OCI-LY1 (cell line): Measurements from ENCODE around the gene SPSB1.

ENCODE experiments used
- H2AFZ ChIP-seq: fragments of 200-600 bp; sonication (generic), shearing (Covaris generic); 2 replicates; pipeline ENCODE4 v1.6.0; 2014; ENCODE audit warnings: antibody characterized with exemption, mild to moderate bottlenecking, low read length
- H3F3A ChIP-seq: fragments of 200-600 bp; sonication (generic), shearing (Covaris generic); 2 replicates; pipeline ENCODE4 v1.6.0; 2014; ENCODE audit warnings: mild to moderate bottlenecking, antibody characterized with exemption, low read length, moderate library complexity; ENCODE audit not compliant: insufficient read depth
- H3K27ac ChIP-seq: fragments of 200-600 bp; sonication (generic); 2 replicates; pipeline ENCODE4 v1.5.1; 2014; ENCODE audit warnings: low read length, mixed run types, mild to moderate bottlenecking, low read depth; ENCODE audit not compliant: poor library complexity, severe bottlenecking
- H3K27me3 ChIP-seq: fragments of 200-600 bp; sonication (generic); 2 replicates; pipeline ENCODE4 v1.6.0; 2014; ENCODE audit warnings: antibody characterized with exemption, mild to moderate bottlenecking, low read length, moderate library complexity; ENCODE audit not compliant: insufficient read depth
- H3K36me3 ChIP-seq: fragments of 200-600 bp; sonication (generic); 2 replicates; pipeline ENCODE4 v1.6.1; 2014; ENCODE audit warnings: mild to moderate bottlenecking, antibody characterized with exemption, low read length, moderate library complexity, mixed read lengths; ENCODE audit not compliant: insufficient read depth
- H3K4me1 ChIP-seq: fragments of 200-600 bp; sonication (generic); 2 replicates; pipeline ENCODE4 v1.5.1; 2014; ENCODE audit warnings: mild to moderate bottlenecking, low read length, moderate library complexity; ENCODE audit not compliant: insufficient read depth, severe bottlenecking
- H3K4me2 ChIP-seq: fragments of 200-600 bp; sonication (generic), shearing (Covaris generic); 2 replicates; pipeline ENCODE4 v1.6.1; 2014; ENCODE audit warnings: low read length
- H3K4me3 ChIP-seq: fragments of 200-600 bp; sonication (generic); 2 replicates; pipeline ENCODE4 v1.5.1; 2014; ENCODE audit warnings: low read length, low read depth, mild to moderate bottlenecking, mixed read lengths; ENCODE audit not compliant: poor library complexity, severe bottlenecking
- H3K79me2 ChIP-seq: fragments of 200-600 bp; shearing (Covaris generic); 2 replicates; pipeline ENCODE4 v1.6.1; 2016; ENCODE audit warnings: mixed run types, low read length, mixed read lengths; ENCODE audit not compliant: insufficient read depth
- H3K9ac ChIP-seq: fragments of 200-600 bp; sonication (generic), shearing (Covaris generic); 2 replicates; pipeline ENCODE4 v1.6.1; 2014; ENCODE audit warnings: mild to moderate bottlenecking, low read length, mixed read lengths
- H3K9me2 ChIP-seq: fragments of 200-600 bp; sonication (generic), shearing (Covaris generic); 2 replicates; pipeline ENCODE4 v1.6.1; 2014; ENCODE audit warnings: low read depth, mild to moderate bottlenecking, low read length, mixed read lengths
- H3K9me3 ChIP-seq: fragments of 200-600 bp; shearing (Covaris generic); 2 replicates; pipeline ENCODE4 v1.6.1; 2014; ENCODE audit warnings: low read length, mixed read lengths
- H4K20me1 ChIP-seq: fragments of 200-600 bp; sonication (generic), shearing (Covaris generic); 2 replicates; pipeline ENCODE4 v1.6.0; 2016; ENCODE audit warnings: mild to moderate bottlenecking, low read length; ENCODE audit not compliant: insufficient read depth
- EZH2 ChIP-seq: fragments of 200-600 bp; sonication (generic), shearing (Covaris generic); IDR thresholded peaks from 2 replicates; pipeline ENCODE4 v1.8.0; 2017; ENCODE audit warnings: borderline replicate concordance, mixed run types, mild to moderate bottlenecking, antibody characterized with exemption, low read length, moderate library complexity, mixed read lengths
- TF ChIP-seq, protein P1 (sequence below): fragments of 200-600 bp; sonication (generic), shearing (Covaris generic); IDR thresholded peaks from 2 replicates; pipeline ENCODE4 v1.5.1; 2017; ENCODE audit warnings: mild to moderate bottlenecking, antibody characterized with exemption, low read length, moderate library complexity, mixed read lengths

Gene SPSB1

GRCh38 chr1:9289711-9290485 lies 2.8 kb upstream of the SPSB1 start:
- Histone ChIP-seq H3F3A (no peaks in the 10 kb centered on the region), H2AFZ (no peak overlapping the region), H3K4me1 (peaks cover 23% of the 10 kb centered on the region), H3K36me3 (no peaks in the 10 kb centered on the region), H3K4me3 (no peak overlapping the region), H3K27ac (peak overlapping the region; percentile 19), H3K79me2 (peaks cover 8% of the 10 kb centered on the region; the same call in 1 of the 2 replicates), H4K20me1 (no peaks in the 10 kb centered on the region), H3K4me2 (no peak overlapping the region), H3K9me3 (peaks cover 4% of the 10 kb centered on the region), H3K27me3 (peaks cover 9% of the 10 kb centered on the region; the same call in 1 of the 2 replicates), H3K9me2 (no peaks in the 10 kb centered on the region), H3K9ac (no peak overlapping the region)
- TF ChIP-seq, protein P1, sequence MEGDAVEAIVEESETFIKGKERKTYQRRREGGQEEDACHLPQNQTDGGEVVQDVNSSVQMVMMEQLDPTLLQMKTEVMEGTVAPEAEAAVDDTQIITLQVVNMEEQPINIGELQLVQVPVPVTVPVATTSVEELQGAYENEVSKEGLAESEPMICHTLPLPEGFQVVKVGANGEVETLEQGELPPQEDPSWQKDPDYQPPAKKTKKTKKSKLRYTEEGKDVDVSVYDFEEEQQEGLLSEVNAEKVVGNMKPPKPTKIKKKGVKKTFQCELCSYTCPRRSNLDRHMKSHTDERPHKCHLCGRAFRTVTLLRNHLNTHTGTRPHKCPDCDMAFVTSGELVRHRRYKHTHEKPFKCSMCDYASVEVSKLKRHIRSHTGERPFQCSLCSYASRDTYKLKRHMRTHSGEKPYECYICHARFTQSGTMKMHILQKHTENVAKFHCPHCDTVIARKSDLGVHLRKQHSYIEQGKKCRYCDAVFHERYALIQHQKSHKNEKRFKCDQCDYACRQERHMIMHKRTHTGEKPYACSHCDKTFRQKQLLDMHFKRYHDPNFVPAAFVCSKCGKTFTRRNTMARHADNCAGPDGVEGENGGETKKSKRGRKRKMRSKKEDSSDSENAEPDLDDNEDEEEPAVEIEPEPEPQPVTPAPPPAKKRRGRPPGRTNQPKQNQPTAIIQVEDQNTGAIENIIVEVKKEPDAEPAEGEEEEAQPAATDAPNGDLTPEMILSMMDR: no peak
- TF ChIP-seq EZH2: no peak

DNA sequence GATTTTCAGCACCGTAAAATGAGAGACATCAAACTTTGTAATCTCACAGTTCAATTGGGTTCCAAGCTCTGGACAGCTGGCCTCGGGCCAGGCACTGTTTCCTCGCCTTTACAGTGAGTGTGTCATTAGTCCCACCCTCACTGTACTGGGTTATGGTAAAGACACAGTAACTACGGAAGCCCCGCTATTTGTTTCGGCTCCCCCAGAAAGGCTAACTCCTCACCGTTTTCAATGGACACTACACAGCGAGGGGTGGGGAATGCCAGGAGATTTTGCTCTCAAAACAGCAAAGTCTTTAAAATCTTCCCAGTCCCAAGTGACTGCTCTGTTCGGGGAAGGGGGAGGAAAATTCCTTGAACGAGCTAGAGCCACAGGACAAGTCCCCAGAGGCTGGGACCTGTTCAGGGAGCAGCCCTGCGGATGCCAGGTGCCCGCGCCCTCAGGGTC lies 757 bp upstream of the SPSB1 start:
- Histone ChIP-seq H3F3A (no peaks in the 10 kb centered on the region), H3K9me3 (peaks cover 4% of the 10 kb centered on the region), H3K27me3 (peaks cover 5% of the 10 kb centered on the region; the same call in 1 of the 2 replicates), H3K9me2 (no peaks in the 10 kb centered on the region), H3K36me3 (peaks cover 8% of the 10 kb centered on the region; the same call in 1 of the 2 replicates), H3K4me3 (peak overlapping the region; percentile 75), H3K27ac (no peak overlapping the region), H4K20me1 (no peaks in the 10 kb centered on the region), H3K4me2 (peak overlapping the region; percentile 55), H3K9ac (peak overlapping the region; percentile 5; the same call in 1 of the 2 replicates), H2AFZ (no peak overlapping the region), H3K79me2 (peaks cover 24% of the 10 kb centered on the region; the same call in 1 of the 2 replicates), H3K4me1 (peaks cover 33% of the 10 kb centered on the region)
- TF ChIP-seq, protein P1: no peak
- no peak for TF ChIP-seq EZH2

GRCh38 chr1:9293241-9293532 lies 493 bp downstream of the SPSB1 start:
- Histone ChIP-seq H3K27ac (no peak overlapping the region), H3K9me3 (peaks cover 1% of the 10 kb centered on the region), H4K20me1 (no peaks in the 10 kb centered on the region), H3K36me3 (peaks cover 8% of the 10 kb centered on the region; the same call in 1 of the 2 replicates), H2AFZ (no peak overlapping the region), H3K9me2 (no peaks in the 10 kb centered on the region), H3K4me3 (peak overlapping the region; percentile 75), H3K79me2 (peaks cover 31% of the 10 kb centered on the region), H3K4me2 (peak overlapping the region; percentile 88), H3K4me1 (peaks cover 33% of the 10 kb centered on the region), H3F3A (no peaks in the 10 kb centered on the region), H3K9ac (peak overlapping the region; percentile 65), H3K27me3 (peaks cover 3% of the 10 kb centered on the region; the same call in 1 of the 2 replicates)
- no peak for TF ChIP-seq EZH2
